Fibroblast of pulmonary artery (primary cell): ENCODE measurements around the gene SLC25A26.

ENCODE experiments used
- DNase-seq: peaks from one replicate; pipeline ENCODE4 v3.0.0-alpha.2; 2010; ENCODE audit warnings: low read depth
- H3K4me3 ChIP-seq: replicated peaks from 2 replicates; pipeline ENCODE4 v1.5.1; 2011; ENCODE audit warnings: low read depth, mild to moderate bottlenecking, control low read depth, low read length, moderate library complexity
- TF ChIP-seq, protein P1 (sequence below): IDR thresholded peaks from 2 replicates; pipeline ENCODE4 v1.5.1; 2011; ENCODE audit warnings: mild to moderate bottlenecking, control low read depth, low read length, inconsistent platforms; ENCODE audit errors: missing control alignments

The SLC25A26 gene

DNA sequence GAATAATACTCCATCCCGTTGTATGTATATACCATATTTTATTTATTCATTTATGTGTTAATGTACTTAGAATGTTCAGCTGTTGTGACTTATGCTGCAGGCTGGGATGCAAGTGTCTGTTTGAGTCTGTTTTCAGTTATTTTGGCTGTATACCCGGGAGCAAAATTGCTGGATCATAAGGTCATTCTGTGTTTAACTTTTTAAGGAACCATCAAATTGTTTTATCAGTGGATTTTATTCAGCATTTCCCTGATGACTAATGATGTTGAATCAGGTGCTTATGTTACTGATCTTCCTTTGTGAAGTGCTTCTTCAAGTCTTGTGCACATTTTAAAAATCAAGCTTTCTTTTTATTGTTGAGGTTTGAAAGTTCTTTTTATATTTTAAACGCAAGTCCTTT, 118.1 kb downstream of the SLC25A26 start:
- TF ChIP-seq, protein P1, sequence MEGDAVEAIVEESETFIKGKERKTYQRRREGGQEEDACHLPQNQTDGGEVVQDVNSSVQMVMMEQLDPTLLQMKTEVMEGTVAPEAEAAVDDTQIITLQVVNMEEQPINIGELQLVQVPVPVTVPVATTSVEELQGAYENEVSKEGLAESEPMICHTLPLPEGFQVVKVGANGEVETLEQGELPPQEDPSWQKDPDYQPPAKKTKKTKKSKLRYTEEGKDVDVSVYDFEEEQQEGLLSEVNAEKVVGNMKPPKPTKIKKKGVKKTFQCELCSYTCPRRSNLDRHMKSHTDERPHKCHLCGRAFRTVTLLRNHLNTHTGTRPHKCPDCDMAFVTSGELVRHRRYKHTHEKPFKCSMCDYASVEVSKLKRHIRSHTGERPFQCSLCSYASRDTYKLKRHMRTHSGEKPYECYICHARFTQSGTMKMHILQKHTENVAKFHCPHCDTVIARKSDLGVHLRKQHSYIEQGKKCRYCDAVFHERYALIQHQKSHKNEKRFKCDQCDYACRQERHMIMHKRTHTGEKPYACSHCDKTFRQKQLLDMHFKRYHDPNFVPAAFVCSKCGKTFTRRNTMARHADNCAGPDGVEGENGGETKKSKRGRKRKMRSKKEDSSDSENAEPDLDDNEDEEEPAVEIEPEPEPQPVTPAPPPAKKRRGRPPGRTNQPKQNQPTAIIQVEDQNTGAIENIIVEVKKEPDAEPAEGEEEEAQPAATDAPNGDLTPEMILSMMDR, result no peak
- no peak overlapping the region for H3K4me3 ChIP-seq
- DNase-seq, result peak; percentile 13

DNA sequence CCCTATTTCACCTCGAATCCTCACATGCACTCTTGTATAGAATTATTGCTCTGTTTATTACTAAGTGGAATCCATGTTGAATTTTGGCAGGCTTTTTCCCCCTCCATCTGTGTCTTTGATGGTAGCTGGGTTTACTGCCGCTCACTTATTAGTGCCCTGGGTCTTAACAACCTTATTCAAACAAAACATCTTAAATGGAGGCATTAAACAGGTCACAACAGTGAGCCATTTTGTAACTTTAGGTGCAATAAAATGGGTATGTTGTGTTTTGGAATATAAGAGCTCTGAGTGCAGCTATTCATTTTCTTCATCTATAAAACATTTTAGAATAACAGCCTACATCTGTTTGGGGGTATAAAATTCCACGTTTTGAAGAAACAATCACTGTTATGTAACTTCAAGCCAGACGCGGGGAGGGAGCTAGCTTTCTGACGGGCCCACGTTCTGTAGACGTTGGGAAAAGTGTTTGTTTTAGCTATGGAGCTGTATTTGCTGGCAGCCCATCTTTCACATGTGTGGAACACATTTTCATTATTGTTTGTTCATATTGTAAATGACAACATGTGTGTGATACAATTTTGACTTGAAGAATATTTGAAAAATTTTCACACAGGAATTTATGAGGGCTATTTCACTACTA, 122.0 kb downstream of the SLC25A26 start:
- TF ChIP-seq, protein P1, result no peak
- H3K4me3 ChIP-seq, result no peak overlapping the region
- DNase-seq, result no peak

DNA sequence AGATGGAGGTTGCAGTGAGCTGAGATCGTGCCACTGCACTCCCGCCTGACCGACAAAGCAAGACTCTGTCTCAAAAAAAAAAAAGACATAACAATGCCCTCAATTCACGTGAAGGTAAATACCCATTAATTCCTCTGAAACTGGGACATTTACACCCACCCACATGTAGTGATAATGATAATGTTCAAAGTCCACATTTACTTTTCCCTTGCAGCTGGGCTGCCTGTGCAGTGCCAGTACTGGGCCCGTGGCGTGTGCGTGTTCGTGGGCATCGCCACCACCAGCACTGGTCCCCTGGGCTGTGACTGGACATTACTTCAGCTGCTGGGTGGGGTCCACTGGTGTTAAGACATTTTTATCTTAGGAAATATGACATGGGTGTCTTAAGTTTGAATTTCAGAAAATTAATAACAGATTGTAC, 123.6 kb downstream of the SLC25A26 start:
- no peak overlapping the region for H3K4me3 ChIP-seq
- TF ChIP-seq, protein P1, result no peak
- no peak for DNase-seq

DNA sequence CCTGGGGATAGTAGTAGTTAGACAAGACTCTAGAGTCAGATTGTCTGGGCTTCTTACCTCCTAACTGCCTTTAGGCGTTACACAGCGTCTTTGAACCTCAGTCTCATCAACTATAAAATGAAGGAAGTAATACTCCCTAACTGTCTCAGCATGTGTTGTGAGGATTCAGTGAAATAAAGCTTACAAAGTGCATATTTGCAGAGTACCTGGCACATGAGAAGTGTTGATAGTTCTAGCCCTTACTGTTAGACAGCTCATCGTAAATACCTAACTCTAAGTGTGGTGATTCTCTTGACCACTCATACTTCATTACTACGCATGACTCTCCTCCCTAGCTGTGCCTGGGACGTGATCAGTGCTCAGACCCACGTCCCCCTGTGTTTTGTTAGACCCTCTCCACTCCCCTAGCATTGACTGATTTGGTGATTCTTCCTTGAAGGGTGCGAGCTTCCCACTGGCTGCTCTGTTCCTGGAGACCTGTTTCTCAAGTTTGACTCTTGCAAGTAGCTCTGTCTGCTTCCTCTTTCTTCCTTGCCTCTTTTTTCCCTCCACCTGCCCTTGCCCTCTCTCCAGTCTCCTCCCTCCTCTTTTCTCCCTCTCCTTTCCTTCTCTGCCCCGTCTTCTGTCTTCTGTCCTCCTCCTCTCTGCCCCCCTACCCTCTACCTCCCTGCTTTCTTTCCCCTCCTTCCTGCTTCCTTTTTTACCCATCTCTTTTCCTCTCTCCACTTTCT, 124.2 kb downstream of the SLC25A26 start:
- TF ChIP-seq, protein P1, result no peak
- DNase-seq, result no peak

DNA sequence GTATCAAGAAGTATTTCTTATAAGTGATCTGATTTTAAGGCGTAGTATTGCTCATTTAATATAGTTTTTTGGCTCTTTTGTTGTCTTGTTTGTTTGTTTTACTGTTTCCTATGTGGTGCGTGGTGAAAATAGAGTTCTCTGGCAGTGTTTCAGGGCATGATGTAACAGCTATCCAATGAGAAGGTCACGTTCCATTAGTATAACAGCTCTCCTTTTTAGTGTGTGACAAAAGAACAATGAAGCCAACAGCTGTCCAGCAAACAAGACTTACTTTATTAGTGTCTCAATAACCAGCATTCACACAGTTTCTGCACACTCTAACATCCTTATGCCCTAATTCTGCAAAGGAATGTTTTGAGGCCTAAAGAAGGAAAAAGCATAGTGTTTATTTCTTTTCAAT, 127.9 kb downstream of the SLC25A26 start:
- TF ChIP-seq, protein P1, result no peak
- H3K4me3 ChIP-seq, result no peak overlapping the region
- DNase-seq, result peak; percentile 47

More for the DNA sequence above, 124.2 kb downstream of the SLC25A26 start:
- no peak overlapping the region for H3K4me3 ChIP-seq

DNA sequence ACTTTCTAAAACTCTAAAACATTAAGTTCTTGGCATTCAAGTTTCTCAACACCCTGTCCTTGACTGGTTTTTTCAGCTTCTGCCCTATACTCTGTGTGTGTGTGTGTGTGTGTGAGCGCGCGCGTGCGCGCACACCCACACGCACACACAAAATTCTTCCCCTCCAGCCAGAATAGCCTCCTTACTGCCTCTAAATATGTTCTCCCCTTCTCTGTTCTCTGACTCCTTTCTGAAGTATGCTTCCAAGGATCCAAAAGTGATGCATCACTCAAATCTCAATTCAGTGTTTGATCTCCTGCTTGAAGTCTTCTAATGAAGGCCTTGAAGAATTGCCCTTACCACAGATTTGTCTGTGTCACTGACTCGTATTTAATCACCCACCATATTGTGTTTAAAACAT, 129.8 kb downstream of the SLC25A26 start:
- TF ChIP-seq, protein P1, result no peak
- DNase-seq, result no peak

More for the DNA sequence above, 129.8 kb downstream of the SLC25A26 start:
- H3K4me3 ChIP-seq, result no peak overlapping the region
